Right lobe of liver (tissue), 4 donors: Measurements from ENCODE around the gene CCT3.

Experiments used
- POLR2A ChIP-seq: fragments of 450-650 bp; IDR thresholded peaks from one replicate; pipeline ENCODE4 v1.6.1; 2017; ENCODE audit warnings: antibody characterized with exemption, mild to moderate bottlenecking
- TF ChIP-seq, protein P1 (sequence below), 4 donors: fragments of 200-600 bp in 3 of 4; fragments of 450-650 bp in 1 of 4; IDR thresholded peaks; one replicate each; pipeline versions ENCODE4 v1.5.1 to v1.8.0; 2016 to 2022; ENCODE audit warnings: antibody characterized with exemption in 4 of 4, mild to moderate bottlenecking in 2 of 4
- donor health status: DM: no; HTN: no; CAD: no.
- donor health status: DM: no; HTN: no; CAD: no.
- donor health status: DM: no; HTN: yes; CAD: no.

GRCh38 chr1:156305215-156305614 is 32.9 kb downstream of the CCT3 start:
- TF ChIP-seq, protein P1, sequence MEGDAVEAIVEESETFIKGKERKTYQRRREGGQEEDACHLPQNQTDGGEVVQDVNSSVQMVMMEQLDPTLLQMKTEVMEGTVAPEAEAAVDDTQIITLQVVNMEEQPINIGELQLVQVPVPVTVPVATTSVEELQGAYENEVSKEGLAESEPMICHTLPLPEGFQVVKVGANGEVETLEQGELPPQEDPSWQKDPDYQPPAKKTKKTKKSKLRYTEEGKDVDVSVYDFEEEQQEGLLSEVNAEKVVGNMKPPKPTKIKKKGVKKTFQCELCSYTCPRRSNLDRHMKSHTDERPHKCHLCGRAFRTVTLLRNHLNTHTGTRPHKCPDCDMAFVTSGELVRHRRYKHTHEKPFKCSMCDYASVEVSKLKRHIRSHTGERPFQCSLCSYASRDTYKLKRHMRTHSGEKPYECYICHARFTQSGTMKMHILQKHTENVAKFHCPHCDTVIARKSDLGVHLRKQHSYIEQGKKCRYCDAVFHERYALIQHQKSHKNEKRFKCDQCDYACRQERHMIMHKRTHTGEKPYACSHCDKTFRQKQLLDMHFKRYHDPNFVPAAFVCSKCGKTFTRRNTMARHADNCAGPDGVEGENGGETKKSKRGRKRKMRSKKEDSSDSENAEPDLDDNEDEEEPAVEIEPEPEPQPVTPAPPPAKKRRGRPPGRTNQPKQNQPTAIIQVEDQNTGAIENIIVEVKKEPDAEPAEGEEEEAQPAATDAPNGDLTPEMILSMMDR (IDR thresholded peaks at IDR 0.05), result no peak
- no peak for TF ChIP-seq POLR2A
